Pancreas (tissue), 10 donors: Measurements from ENCODE around the gene TMEM40. TPM values are rescaled to one million over a fixed set of nuclear protein-coding genes. Genes with fewer than 3 reads are reported as not detected.

ENCODE experiments used
- ATAC-seq, 4 donors: fragments of 200-7000 bp; cut with Tn5 transposase; one replicate each; pipeline versions ENCODE4 v1.8.0 to v1.9.1; 2020; ENCODE audit warnings: mild to moderate bottlenecking in 4 of 4, moderate library complexity in 4 of 4
- DNase-seq, 6 donors: peaks; one replicate each; pipeline ENCODE4 v3.0.0-alpha.2; 2020
- FAIRE-seq: peaks from 2 replicates; lab custom pipeline; 2012; peaks lifted over from hg19 to GRCh38; lab: Jason Lieb, UNC
- H3K27ac ChIP-seq, 4 donors: fragments of 200-600 bp; sonication (generic); 1 replicate in 3 of 4; 2 replicates in 1 of 4; pipeline versions ENCODE4 v1.5.0 to v1.8.0; 2020
- H3K27me3 ChIP-seq, 4 donors: fragments of 200-600 bp; one replicate each; pipeline ENCODE4 v1.8.0; 2021
- H3K36me3 ChIP-seq, 3 donors: fragments of 200-600 bp; sonication (generic) in 1 of 3; one replicate each; pipeline versions ENCODE4 v1.5.0 to v1.8.0; 2020 to 2021
- H3K4me1 ChIP-seq, 3 donors: fragments of 200-600 bp; one replicate each; pipeline ENCODE4 v1.8.0; 2021
- H3K4me3 ChIP-seq, 4 donors: fragments of 200-600 bp; sonication (generic) in 2 of 4; one replicate each; pipeline versions ENCODE4 v1.5.0 to v1.8.0; 2020 to 2021
- H3K9me3 ChIP-seq, 4 donors: fragments of 200-600 bp; one replicate each; pipeline ENCODE4 v1.8.0; 2021
- CTCF ChIP-seq, 4 donors: fragments of 200-600 bp; sonication (generic) in 3 of 4; IDR thresholded peaks; one replicate each; pipeline versions ENCODE4 v1.5.0 to v1.8.0; 2021; ENCODE audit warnings: antibody characterized with exemption in 4 of 4
- WGBS, 2 donors: extraction: QIAGEN DNeasy Blood & Tissue Kit; methylation state at CpG; one replicate each; pipeline ENCODE4 v1.1.7; 2013; 5-methylcytosine and 5-hydroxymethylcytosine counted together
- intact Hi-C, 3 donors: fragments of 100-400 bp; cut with DNase I; formaldehyde crosslinking; loops; one replicate each; pipeline versions ENCODE4 v1.11.1 to v1.14.2; 2022
- polyA plus RNA-seq, 2 donors: library from polyadenylated mRNA; stranded (reverse); fragments of 200-250 nt; gene quantifications; one replicate each; pipeline ENCODE4 v1.2.3, GENCODE V29; 2013
- total RNA-seq, 6 donors: library from RNA; stranded (reverse); fragmentation: NEBNext Ultra II Directional in 4 of 6; extraction: Animal tissue kit (Norgen Biotek cat#: 25700) in 4 of 6; gene quantifications; one replicate each; pipeline versions ENCODE4 v1.2.1 to v1.2.4, GENCODE V29; 2021 to 2023
- donor health status: healthy with polysubstance abuse.
- donor health status: DM: no; HTN: no; CAD: no; lungs with moderate emphysema.
- donor health status: DM: no; HTN: no; CAD: no.
- donor health status: control.
- donor health status: control.
- donor health status: Bipolar disorder and iron deficiency.
- donor health status: DM: yes; HTN: yes; CAD: no.
- donor health status: DM: no; HTN: no; CAD: no.
- donor health status: DM: no; HTN: no; CAD: no.
- donor health status: DM: yes; HTN: yes; CAD: no.

TMEM40 gene
- total and polyA plus RNA-seq, 8 donors = 0.38 TPM; not detected in 7

GRCh38 chr3:12695112-12695511 lies 63.9 kb downstream of the TMEM40 start:
- no peak for ATAC-seq
- intact Hi-C loops = no loop called here
- Histone ChIP-seq H3K27me3 (no peaks in the 10 kb centered on the region), H3K9me3 (no peaks in the 10 kb centered on the region), H3K27ac (no peak overlapping the region), H3K36me3 (no peaks in the 10 kb centered on the region), H3K4me3 (no peak overlapping the region), H3K4me1 (no peaks in the 10 kb centered on the region)
- FAIRE-seq = no peak
- DNase-seq = no peak
- WGBS, 2 donors = 94 to 98% methylated on average over 3 of the region's 3 CpGs
- no peak for TF ChIP-seq CTCF (IDR thresholded peaks at IDR 0.05)

GRCh38 chr3:12692444-12692843 lies 66.6 kb downstream of the TMEM40 start:
- no peak for ATAC-seq
- intact Hi-C loops = no loop called here
- Histone ChIP-seq H3K4me3 (no peak overlapping the region), H3K27me3 (no peaks in the 10 kb centered on the region), H3K36me3 (no peaks in the 10 kb centered on the region), H3K27ac (no peak overlapping the region), H3K9me3 (no peaks in the 10 kb centered on the region), H3K4me1 (no peaks in the 10 kb centered on the region)
- 95% methylated on average over 8 of the region's 8 CpGs for WGBS, 2 donors
- no peak for DNase-seq
- TF ChIP-seq CTCF (IDR thresholded peaks at IDR 0.05) = no peak
- no peak for FAIRE-seq

GRCh38 chr3:12689997-12690711 lies 68.9 kb downstream of the TMEM40 start:
- H3K27ac ChIP-seq = no peak overlapping the region
- no peak for DNase-seq
- no peak for TF ChIP-seq CTCF (IDR thresholded peaks at IDR 0.05)
- no peak overlapping the region for H3K4me3 ChIP-seq
- no peaks in the 10 kb centered on the region for H3K36me3 ChIP-seq
- ATAC-seq = no peak
- no peaks in the 10 kb centered on the region for H3K27me3 ChIP-seq
- H3K9me3 ChIP-seq = no peaks in the 10 kb centered on the region
- no peak for FAIRE-seq
- 86 to 87% methylated on average over 11 of the region's 11 CpGs for WGBS, 2 donors
- intact Hi-C loops = no loop called here
- H3K4me1 ChIP-seq = no peaks in the 10 kb centered on the region

- no peak for TF ChIP-seq CTCF (IDR thresholded peaks at IDR 0.05)
- Histone ChIP-seq H3K27me3 (no peaks in the 10 kb centered on the region), H3K4me1 (no peaks in the 10 kb centered on the region), H3K36me3 (no peaks in the 10 kb centered on the region), H3K27ac (no peak overlapping the region), H3K4me3 (no peak overlapping the region), H3K9me3 (no peaks in the 10 kb centered on the region)
- ATAC-seq = no peak
- DNase-seq = no peak
- intact Hi-C loops = no loop called here
- WGBS, 2 donors = 33 to 34% methylated on average over 4 of the region's 4 CpGs
- FAIRE-seq = no peak
Measured at GRCh38 chr3:12687948-12688347, 71.1 kb downstream of the TMEM40 start.

- Histone ChIP-seq H3K4me3 (no peak overlapping the region), H3K36me3 (no peaks in the 10 kb centered on the region), H3K27ac (no peak overlapping the region), H3K9me3 (no peaks in the 10 kb centered on the region), H3K4me1 (no peaks in the 10 kb centered on the region), H3K27me3 (no peaks in the 10 kb centered on the region)
- WGBS, 2 donors = 69 to 81% methylated on average over 3 of the region's 3 CpGs
- DNase-seq (no peak), ATAC-seq (no peak), FAIRE-seq (no peak)
- intact Hi-C loops = no loop called here
- no peak for TF ChIP-seq CTCF (IDR thresholded peaks at IDR 0.05)
Measured at GRCh38 chr3:12686096-12686495, 73.0 kb downstream of the TMEM40 start.
